OCI-LY3 (cell line): ENCODE data around the gene TAS2R30.
"Not testable (repeated sequence)": the region's sequence is repeated elsewhere in the genome, so short reads cannot be mapped to it uniquely, and the experiment has no call there.

Source experiments
- H2AFZ ChIP-seq: fragments of 200-600, 300-600 bp; shearing (Covaris generic); 2 replicates; pipeline ENCODE4 v1.6.0; 2014; ENCODE audit warnings: antibody characterized with exemption, low read depth, low read length
- H3K27ac ChIP-seq: fragments of 200-600, 300-600 bp; sonication (generic); 2 replicates; pipeline ENCODE4 v1.5.1; 2014; ENCODE audit warnings: mild to moderate bottlenecking, low read length, moderate library complexity, mixed read lengths
- H3K27me3 ChIP-seq: fragments of 200-600, 300-600 bp; sonication (generic); 2 replicates; pipeline ENCODE4 v1.6.1; 2014; ENCODE audit warnings: low read depth, low read length, mixed read lengths
- H3K36me3 ChIP-seq: fragments of 200-600, 300-600 bp; sonication (generic); replicated peaks from 2 replicates; pipeline ENCODE3; 2014; ENCODE audit warnings: low read depth, low read length, mixed read lengths
- H3K4me1 ChIP-seq: fragments of 300-600, 200-600 bp; sonication (generic); 2 replicates; pipeline ENCODE4 v1.6.1; 2014; ENCODE audit warnings: low read length, mixed read lengths
- H3K4me2 ChIP-seq: fragments of 200-600, 300-600 bp; sonication (generic); 2 replicates; pipeline ENCODE4 v1.6.1; 2014; ENCODE audit warnings: low read length, mixed read lengths
- H3K4me3 ChIP-seq: fragments of 300-600, 200-600 bp; sonication (generic); 2 replicates; pipeline ENCODE4 v1.5.1; 2014; ENCODE audit warnings: antibody characterized with exemption, mild to moderate bottlenecking, low read length, moderate library complexity
- H3K79me2 ChIP-seq: fragments of 300-600, 200-600 bp; shearing (Covaris generic); 2 replicates; pipeline ENCODE4 v1.6.1; 2014; ENCODE audit warnings: mild to moderate bottlenecking, low read length, mixed read lengths
- H3K9ac ChIP-seq: fragments of 300-600, 200-600 bp; shearing (Covaris generic); 2 replicates; pipeline ENCODE4 v1.6.0; 2014; ENCODE audit warnings: mild to moderate bottlenecking, low read length, moderate library complexity
- H3K9me3 ChIP-seq: fragments of 200-600, 300-600 bp; shearing (Covaris generic); 2 replicates; pipeline ENCODE4 v1.6.1; 2014; ENCODE audit warnings: low read length, mixed read lengths; ENCODE audit not compliant: insufficient read depth
- H4K20me1 ChIP-seq: fragments of 200-600, 300-600 bp; sonication (generic); 2 replicates; pipeline ENCODE4 v1.6.1; 2016; ENCODE audit warnings: low read length, mixed read lengths; ENCODE audit not compliant: insufficient read depth
- EZH2phosphoT487 ChIP-seq: fragments of 200-600 bp; shearing (Covaris generic); IDR thresholded peaks from 2 replicates; pipeline ENCODE4 v1.6.1; 2018; ENCODE audit warnings: antibody characterized with exemption, mixed run types, low read depth
- TF ChIP-seq, protein P1 (sequence below): fragments of 200-600, 300-600 bp; sonication (generic); IDR thresholded peaks from 2 replicates; pipeline ENCODE4 v1.5.1; 2014; ENCODE audit warnings: antibody characterized with exemption, low read length, low read depth

TAS2R30 gene

DNA sequence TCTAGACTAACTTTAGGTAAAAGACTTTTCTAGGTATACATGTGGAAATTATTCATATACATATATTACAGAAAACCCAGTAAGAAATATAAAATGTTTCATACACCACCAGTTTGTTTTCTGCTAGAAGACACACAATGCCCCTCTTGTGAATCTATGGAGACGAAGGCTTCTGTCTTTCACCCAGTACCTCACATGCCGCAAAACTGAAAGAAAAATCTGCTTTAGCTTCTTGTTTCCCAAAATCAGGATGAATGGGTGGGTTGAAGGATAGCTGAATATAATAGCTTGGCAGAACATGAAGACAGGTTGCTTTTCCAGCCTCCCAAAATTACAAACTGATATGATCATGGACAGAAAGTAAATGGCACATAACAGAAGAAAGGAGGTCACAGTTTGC is 1.3 kb downstream of the TAS2R30 start:
- Histone ChIP-seq H3K27ac (no peak overlapping the region), H2AFZ (no peak overlapping the region), H3K9ac (no peak overlapping the region), H4K20me1 (peaks cover 24% of the 10 kb centered on the region), H3K4me2 (no peak overlapping the region), H3K4me3 (no peak overlapping the region), H3K27me3 (no peaks in the 10 kb centered on the region), H3K4me1 (peaks cover 29% of the 10 kb centered on the region), H3K9me3 (no peaks in the 10 kb centered on the region), H3K36me3 (peaks cover 5% of the 10 kb centered on the region), H3K79me2 (peaks cover 63% of the 10 kb centered on the region)
- TF ChIP-seq, protein P1, sequence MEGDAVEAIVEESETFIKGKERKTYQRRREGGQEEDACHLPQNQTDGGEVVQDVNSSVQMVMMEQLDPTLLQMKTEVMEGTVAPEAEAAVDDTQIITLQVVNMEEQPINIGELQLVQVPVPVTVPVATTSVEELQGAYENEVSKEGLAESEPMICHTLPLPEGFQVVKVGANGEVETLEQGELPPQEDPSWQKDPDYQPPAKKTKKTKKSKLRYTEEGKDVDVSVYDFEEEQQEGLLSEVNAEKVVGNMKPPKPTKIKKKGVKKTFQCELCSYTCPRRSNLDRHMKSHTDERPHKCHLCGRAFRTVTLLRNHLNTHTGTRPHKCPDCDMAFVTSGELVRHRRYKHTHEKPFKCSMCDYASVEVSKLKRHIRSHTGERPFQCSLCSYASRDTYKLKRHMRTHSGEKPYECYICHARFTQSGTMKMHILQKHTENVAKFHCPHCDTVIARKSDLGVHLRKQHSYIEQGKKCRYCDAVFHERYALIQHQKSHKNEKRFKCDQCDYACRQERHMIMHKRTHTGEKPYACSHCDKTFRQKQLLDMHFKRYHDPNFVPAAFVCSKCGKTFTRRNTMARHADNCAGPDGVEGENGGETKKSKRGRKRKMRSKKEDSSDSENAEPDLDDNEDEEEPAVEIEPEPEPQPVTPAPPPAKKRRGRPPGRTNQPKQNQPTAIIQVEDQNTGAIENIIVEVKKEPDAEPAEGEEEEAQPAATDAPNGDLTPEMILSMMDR = no peak
- no peak for TF ChIP-seq EZH2phosphoT487

DNA sequence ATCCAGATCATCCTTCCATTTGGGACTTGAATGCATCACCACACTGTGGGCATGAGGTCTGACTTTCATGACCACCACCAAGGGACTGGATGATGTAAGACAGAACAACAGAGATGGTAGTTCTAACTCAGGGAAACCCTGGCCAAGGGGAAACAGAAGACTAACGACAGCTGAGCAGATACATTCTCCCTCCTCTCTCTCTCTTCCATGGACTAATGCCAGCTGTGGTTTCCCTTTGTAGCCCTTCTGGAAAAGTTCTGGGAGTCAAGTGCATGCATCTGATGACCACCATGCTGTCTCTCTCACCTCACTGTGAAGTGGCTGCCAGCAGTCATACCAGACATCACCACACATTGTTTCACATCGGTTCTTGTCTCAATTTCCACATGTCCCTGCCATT is 3.4 kb downstream of the TAS2R30 start:
- H3K4me2 ChIP-seq = no peak overlapping the region
- peaks cover 54% of the 10 kb centered on the region for H3K79me2 ChIP-seq
- no peaks in the 10 kb centered on the region for H3K27me3 ChIP-seq
- no peak overlapping the region for H2AFZ ChIP-seq
- no peak overlapping the region for H3K4me3 ChIP-seq
- H3K4me1 ChIP-seq = peaks cover 19% of the 10 kb centered on the region
- TF ChIP-seq EZH2phosphoT487 = no peak
- TF ChIP-seq, protein P1 = no peak
- H3K9me3 ChIP-seq = no peaks in the 10 kb centered on the region
- no peak overlapping the region for H3K27ac ChIP-seq
- H3K36me3 ChIP-seq = peaks cover 13% of the 10 kb centered on the region
- no peak overlapping the region for H3K9ac ChIP-seq
- H4K20me1 ChIP-seq = peaks cover 20% of the 10 kb centered on the region

DNA sequence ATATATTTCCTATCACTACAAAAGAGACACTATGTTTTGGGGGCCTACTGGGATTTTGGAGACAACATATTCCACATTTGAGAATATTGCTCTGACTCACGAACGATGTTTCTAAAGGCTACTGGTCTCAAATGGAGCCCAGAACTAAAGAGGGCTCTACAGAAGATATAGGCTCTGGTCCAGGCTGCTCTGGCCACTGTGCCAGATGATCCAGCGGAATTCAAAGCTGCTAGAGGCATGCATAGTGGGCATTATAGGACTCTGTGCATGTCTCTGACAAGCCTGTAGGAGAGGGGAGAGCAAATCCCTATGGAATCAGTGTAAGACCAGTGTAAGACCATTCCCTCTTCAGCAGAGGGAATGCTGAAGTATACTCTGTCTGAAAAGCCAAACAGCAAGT is 4.1 kb downstream of the TAS2R30 start:
- Histone ChIP-seq H3K27ac (no peak overlapping the region), H3K4me2 (no peak overlapping the region), H3K27me3 (no peaks in the 10 kb centered on the region), H3K4me1 (peaks cover 13% of the 10 kb centered on the region), H3K4me3 (no peak overlapping the region), H4K20me1 (peaks cover 20% of the 10 kb centered on the region), H3K36me3 (peaks cover 13% of the 10 kb centered on the region), H3K9ac (no peak overlapping the region), H2AFZ (no peak overlapping the region), H3K9me3 (no peaks in the 10 kb centered on the region; the same call in 1 of the 2 replicates), H3K79me2 (peaks cover 52% of the 10 kb centered on the region)
- no peak for TF ChIP-seq EZH2phosphoT487
- TF ChIP-seq, protein P1 = no peak

DNA sequence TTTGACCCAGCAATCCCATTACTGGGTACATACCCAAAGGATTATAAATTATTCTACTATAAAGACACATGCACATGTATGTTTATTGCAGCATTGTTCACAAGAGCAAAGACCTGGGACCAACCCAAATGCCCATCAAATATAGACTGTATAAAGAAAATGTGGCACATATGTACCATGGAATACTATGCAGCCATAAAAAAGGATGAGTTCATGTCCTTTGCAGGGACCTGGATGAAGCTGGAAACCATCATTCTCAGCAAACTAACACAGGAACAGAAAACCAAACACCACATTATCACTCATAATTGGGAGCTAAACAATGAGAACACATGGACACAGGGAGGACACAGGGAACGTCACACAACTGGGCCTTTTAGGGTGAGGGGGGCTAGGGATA is 20.3 kb downstream of the TAS2R30 start:
- H3K36me3 ChIP-seq, H3K4me2 ChIP-seq, H4K20me1 ChIP-seq, H3K9me3 ChIP-seq, H3K4me1 ChIP-seq, H3K27me3 ChIP-seq, H3K27ac ChIP-seq, H2AFZ ChIP-seq, H3K9ac ChIP-seq, H3K4me3 ChIP-seq: not testable (repeated sequence)
- peaks cover 84% of the 10 kb centered on the region for H3K79me2 ChIP-seq

DNA sequence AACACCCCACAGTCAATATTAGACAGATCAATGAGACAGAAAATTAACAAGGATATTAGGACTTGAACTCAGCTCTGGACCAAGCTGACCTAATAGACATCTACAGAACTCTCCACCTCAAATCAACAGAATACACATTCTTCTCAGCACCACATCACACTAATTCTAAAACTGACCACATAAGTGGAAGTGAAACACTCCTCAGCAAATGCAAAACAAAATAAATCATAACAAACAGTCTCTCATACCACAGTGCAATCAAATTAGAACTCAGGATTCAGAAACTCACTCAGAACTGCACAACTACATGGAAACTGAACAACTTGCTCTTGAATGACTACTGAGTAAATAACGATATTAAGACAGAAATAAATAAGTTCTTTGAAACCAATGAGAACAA is 23.2 kb downstream of the TAS2R30 start:
- not testable (repeated sequence) for H3K9me3 ChIP-seq, H3K27ac ChIP-seq, H3K27me3 ChIP-seq, H3K4me2 ChIP-seq, H3K36me3 ChIP-seq, H2AFZ ChIP-seq, H3K4me1 ChIP-seq, H3K9ac ChIP-seq, H4K20me1 ChIP-seq, H3K4me3 ChIP-seq
- H3K79me2 ChIP-seq = peaks cover 84% of the 10 kb centered on the region
